Epithelial cell of esophagus (primary cell): ENCODE results near the gene PRMT2.
A peak's percentile ranks its signal among the peaks of the same experiment; 100 is the strongest.

Source experiments
- DNase-seq: peaks from one replicate; pipeline ENCODE4 v3.0.0; 2010; ENCODE audit warnings: low read depth
- H3K4me3 ChIP-seq: 2 replicates; pipeline ENCODE4 v1.5.1; 2011; ENCODE audit warnings: mild to moderate bottlenecking, low read length, control low read depth
- CTCF ChIP-seq: IDR thresholded peaks from 2 replicates; pipeline ENCODE4 v1.5.1; 2011; ENCODE audit warnings: low read depth, mild to moderate bottlenecking, low read length, control low read depth, inconsistent platforms; ENCODE audit not compliant: insufficient read depth; ENCODE audit errors: missing control alignments

The PRMT2 gene

GRCh38 chr21:46635324-46636180 is at the start of gene PRMT2:
Gene PRMT2 (plus strand): TSS chr21:46635674. CDS start chr21:46636952, 1,278 bp downstream.
- peak; percentile 96 for DNase-seq
- TF ChIP-seq CTCF = no peak
- H3K4me3 ChIP-seq = peak within 1 kb of the TSS; percentile 87

GRCh38 chr21:46594276-46594675 is 41.2 kb upstream of the PRMT2 start:
- no peak for TF ChIP-seq CTCF
- no peak for DNase-seq
- H3K4me3 ChIP-seq = no peak overlapping the region

GRCh38 chr21:46596201-46596600 is 39.3 kb upstream of the PRMT2 start:
- no peak for TF ChIP-seq CTCF
- H3K4me3 ChIP-seq = no peak overlapping the region
- no peak for DNase-seq

- no peak for TF ChIP-seq CTCF
- DNase-seq = no peak
Measured at GRCh38 chr21:46597031-46597430, 38.4 kb upstream of the PRMT2 start.

GRCh38 chr21:46597896-46598343 is 37.6 kb upstream of the PRMT2 start:
- no peak overlapping the region for H3K4me3 ChIP-seq
- no peak for TF ChIP-seq CTCF
- no peak for DNase-seq

More at GRCh38 chr21:46597031-46597430, 38.4 kb upstream of the PRMT2 start:
- H3K4me3 ChIP-seq = no peak overlapping the region

GRCh38 chr21:46598581-46599572 is 36.6 kb upstream of the PRMT2 start:
- no peak for TF ChIP-seq CTCF
- no peak for DNase-seq
- H3K4me3 ChIP-seq = no peak overlapping the region
